ENCODE measurements around the gene TMEM45A. TPM values are rescaled to one million over a fixed set of nuclear protein-coding genes. Genes with fewer than 3 reads are reported as not detected.

Gene TMEM45A
- total and polyA plus RNA-seq, 2 donors (not counting 3 experiments of a cell fraction or from before 2014, with no cell fraction given): 5.6 to 8.6 TPM

- no peak overlapping the region for H3K4me2 ChIP-seq (ENCODE audit: insufficient read depth, low read length)
- no peaks in the 10 kb centered on the region for H3K79me2 ChIP-seq (ENCODE audit: control insufficient read depth, insufficient read depth, low read length)
- ChIA-PET POLR2A (no interaction called here), CTCF (interaction anchor here (0.7 to 1.5 kb wide), 4 partner anchors 19 to 99 kb away, joined by 3 to 4 read pairs (median 3); no protein-coding TSS in a partner anchor)
- H3K27ac ChIP-seq (ENCODE audit: insufficient read depth, low read depth, low read length): no peak overlapping the region
- TF ChIP-seq MAX (IDR thresholded peaks at IDR 0.05; ENCODE audit: insufficient read depth, insufficient read length) (no peak), POLR2AphosphoS5 (IDR thresholded peaks at IDR 0.05; ENCODE audit: insufficient read depth, low read depth, low read length) (no peak), JUN (IDR thresholded peaks at IDR 0.05; ENCODE audit: borderline replicate concordance, insufficient read depth, insufficient read length, low read depth) (no peak), POLR2A (IDR thresholded peaks at IDR 0.05; ENCODE audit: low read depth, low read length) (no peak), GATA2 (IDR thresholded peaks at IDR 0.05; ENCODE audit: insufficient read depth, insufficient read length, low read depth, low read length) (no peak), CTCF (IDR thresholded peaks at IDR 0.05; ENCODE audit: extremely low read depth in 1 of 2, insufficient read depth in 1 of 2, low read depth in 1 of 2, low read length in 2 of 2) (no peak), FOS (IDR thresholded peaks at IDR 0.05; ENCODE audit: borderline replicate concordance, insufficient read depth, low read length) (no peak), EZH2 (IDR thresholded peaks at IDR 0.05; ENCODE audit: borderline replicate concordance, low read depth, low read length, severe bottlenecking) (no peak), MYC (IDR thresholded peaks at IDR 0.05; ENCODE audit: low read depth, low read length) (no peak)
- H3K9me1 ChIP-seq (replicated peaks; ENCODE audit: control insufficient read depth, extremely low read depth, insufficient read depth, low read length): no peaks in the 10 kb centered on the region
- H3K36me3 ChIP-seq (ENCODE audit: control insufficient read depth in 2 of 2, extremely low read depth in 1 of 2, insufficient read depth in 2 of 2, low read length in 2 of 2): no peaks in the 10 kb centered on the region
- intact Hi-C loops (cut with micrococcal nuclease) (no loop called here), dilution Hi-C loops (cut with MboI; ENCODE audit: extremely low pct_ligation_motif_present, low sequenced_read_pairs) (no loop called here)
- H3K4me3 ChIP-seq (replicated peaks in 1 of 3; ENCODE audit: insufficient read depth in 1 of 3, low read depth in 1 of 3, low read length in 3 of 3): no peak overlapping the region
- no peaks in the 10 kb centered on the region for H3K9me3 ChIP-seq (replicated peaks; ENCODE audit: control insufficient read depth, insufficient read depth, low read length)
- H3K9ac ChIP-seq (replicated peaks; ENCODE audit: extremely low read depth, insufficient read depth, low read length): no peak overlapping the region
- peaks cover 5% of the 10 kb centered on the region for H3K4me1 ChIP-seq (ENCODE audit: control insufficient read depth, extremely low read depth, insufficient read depth, low read length)
- H3K27me3 ChIP-seq (ENCODE audit: control insufficient read depth in 2 of 2, insufficient read depth in 2 of 2, low read length in 2 of 2): no peaks in the 10 kb centered on the region
- no peak overlapping the region for H2AFZ ChIP-seq (ENCODE audit: low read depth, low read length)
- BruUV-seq (replicated peaks): no TSS peak
- no peaks in the 10 kb centered on the region for H4K20me1 ChIP-seq (replicated peaks; ENCODE audit: control insufficient read depth, extremely low read depth, insufficient read depth, low read length)
- FAIRE-seq: no peak
- DNase-seq (ENCODE audit: low read depth, low spot score): no peak
Measured at GRCh38 chr3:100561459-100562158, 69.2 kb downstream of the TMEM45A start.
